Measurements from ENCODE around the gene FOXD2.

Gene FOXD2

DNA sequence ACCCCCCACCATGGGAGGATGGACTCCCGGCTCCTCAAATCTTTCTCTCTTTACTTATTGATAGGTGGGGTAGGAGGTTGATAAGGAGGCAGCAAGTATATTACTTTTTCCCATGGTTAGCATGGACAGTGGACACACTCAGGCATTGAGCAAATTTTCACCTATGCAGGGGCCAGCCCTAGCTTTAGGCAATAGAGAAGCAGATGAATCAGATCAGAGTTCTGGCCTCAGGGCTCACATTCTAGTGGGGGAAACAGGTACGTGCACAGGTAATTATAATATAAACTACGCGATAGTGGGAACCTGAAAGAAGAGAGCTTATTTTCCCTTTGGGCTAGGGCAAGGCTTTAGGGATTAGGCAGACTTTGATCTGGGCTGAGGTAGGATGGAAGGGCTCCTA lies 35.3 kb upstream of the FOXD2 start:
- H3K4me1 ChIP-seq (ENCODE audit: insufficient read depth, poor library complexity, severe bottlenecking): no peaks in the 10 kb centered on the region

DNA sequence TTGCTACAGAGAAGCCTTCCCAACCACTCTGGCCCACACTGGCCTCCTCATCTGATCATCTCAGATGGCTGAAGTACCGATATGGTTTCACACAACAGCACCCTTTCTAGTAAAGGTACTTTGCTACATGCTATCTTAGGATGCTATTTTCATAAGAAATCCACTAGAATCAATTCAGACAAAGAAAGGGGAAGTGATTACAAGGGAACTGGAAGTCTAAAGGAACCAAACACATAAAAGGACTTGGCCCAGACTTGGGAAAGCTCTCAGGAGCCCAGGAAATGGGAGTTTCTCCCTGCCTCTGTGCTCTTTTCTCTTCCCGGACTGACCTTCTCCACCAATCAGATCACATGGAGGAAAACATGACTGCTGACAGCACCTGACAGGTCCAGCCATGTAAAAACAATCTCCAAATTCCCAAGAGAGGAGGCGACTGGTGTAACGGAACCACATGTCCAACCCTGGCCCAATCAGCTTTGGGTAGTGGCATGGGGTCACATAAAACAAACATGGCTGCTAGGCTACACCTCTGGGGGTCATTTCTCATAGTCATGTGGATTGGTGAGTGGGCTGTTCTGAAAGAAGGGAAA lies 34.4 kb upstream of the FOXD2 start:
- Histone ChIP-seq H3K36me3 (ENCODE audit: low read depth) (no peaks in the 10 kb centered on the region), H3K4me3 (ENCODE audit: severe bottlenecking) (no peak overlapping the region), H3K9me3 (ENCODE audit: severe bottlenecking) (no peaks in the 10 kb centered on the region), H3K27ac (ENCODE audit: poor library complexity, severe bottlenecking) (no peak overlapping the region), H3K4me1 (ENCODE audit: insufficient read depth, poor library complexity, severe bottlenecking) (peaks cover 4% of the 10 kb centered on the region), H3K27me3 (ENCODE audit: insufficient read depth, poor library complexity, severe bottlenecking) (no peaks in the 10 kb centered on the region)
- TF ChIP-seq, protein P1, sequence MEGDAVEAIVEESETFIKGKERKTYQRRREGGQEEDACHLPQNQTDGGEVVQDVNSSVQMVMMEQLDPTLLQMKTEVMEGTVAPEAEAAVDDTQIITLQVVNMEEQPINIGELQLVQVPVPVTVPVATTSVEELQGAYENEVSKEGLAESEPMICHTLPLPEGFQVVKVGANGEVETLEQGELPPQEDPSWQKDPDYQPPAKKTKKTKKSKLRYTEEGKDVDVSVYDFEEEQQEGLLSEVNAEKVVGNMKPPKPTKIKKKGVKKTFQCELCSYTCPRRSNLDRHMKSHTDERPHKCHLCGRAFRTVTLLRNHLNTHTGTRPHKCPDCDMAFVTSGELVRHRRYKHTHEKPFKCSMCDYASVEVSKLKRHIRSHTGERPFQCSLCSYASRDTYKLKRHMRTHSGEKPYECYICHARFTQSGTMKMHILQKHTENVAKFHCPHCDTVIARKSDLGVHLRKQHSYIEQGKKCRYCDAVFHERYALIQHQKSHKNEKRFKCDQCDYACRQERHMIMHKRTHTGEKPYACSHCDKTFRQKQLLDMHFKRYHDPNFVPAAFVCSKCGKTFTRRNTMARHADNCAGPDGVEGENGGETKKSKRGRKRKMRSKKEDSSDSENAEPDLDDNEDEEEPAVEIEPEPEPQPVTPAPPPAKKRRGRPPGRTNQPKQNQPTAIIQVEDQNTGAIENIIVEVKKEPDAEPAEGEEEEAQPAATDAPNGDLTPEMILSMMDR (IDR thresholded peaks at IDR 0.05; ENCODE audit: poor library complexity, severe bottlenecking): no peak
- DNase-seq (ENCODE audit: low spot score) (no peak), ATAC-seq (ENCODE audit: low read depth) (no peak)

More for the DNA sequence above, 35.3 kb upstream of the FOXD2 start:
- DNase-seq (ENCODE audit: low spot score) (no peak), ATAC-seq (ENCODE audit: low read depth) (peak; percentile 38; the same call in 2 of the 3 replicates)
- Histone ChIP-seq H3K27ac (ENCODE audit: poor library complexity, severe bottlenecking) (no peak overlapping the region), H3K4me3 (ENCODE audit: severe bottlenecking) (no peak overlapping the region), H3K36me3 (ENCODE audit: low read depth) (no peaks in the 10 kb centered on the region), H3K9me3 (ENCODE audit: severe bottlenecking) (no peaks in the 10 kb centered on the region), H3K27me3 (ENCODE audit: insufficient read depth, poor library complexity, severe bottlenecking) (no peaks in the 10 kb centered on the region)
- TF ChIP-seq, protein P1 (IDR thresholded peaks at IDR 0.05; ENCODE audit: poor library complexity, severe bottlenecking): no peak

DNA sequence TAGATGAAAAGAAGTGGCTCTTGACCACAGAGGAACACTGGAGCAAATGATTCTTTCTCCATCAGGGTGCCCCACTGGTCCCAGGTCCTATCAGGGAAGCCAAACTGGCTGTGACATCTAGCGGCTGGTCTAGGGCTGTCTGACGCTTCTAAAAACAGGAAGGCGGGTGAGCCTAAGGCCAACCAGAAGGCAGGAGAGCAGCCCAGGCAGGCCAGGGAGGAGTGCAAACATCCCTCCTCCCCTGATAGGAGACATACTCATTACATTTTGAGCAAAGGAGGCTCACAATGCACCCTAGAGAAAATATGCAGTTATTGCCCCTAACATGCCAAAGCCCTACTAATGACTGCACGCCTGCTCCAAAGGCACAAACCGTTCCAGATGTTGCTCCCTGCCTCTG lies 32.1 kb upstream of the FOXD2 start:
- DNase-seq (ENCODE audit: low spot score) (no peak), ATAC-seq (ENCODE audit: low read depth) (no peak)

DNA sequence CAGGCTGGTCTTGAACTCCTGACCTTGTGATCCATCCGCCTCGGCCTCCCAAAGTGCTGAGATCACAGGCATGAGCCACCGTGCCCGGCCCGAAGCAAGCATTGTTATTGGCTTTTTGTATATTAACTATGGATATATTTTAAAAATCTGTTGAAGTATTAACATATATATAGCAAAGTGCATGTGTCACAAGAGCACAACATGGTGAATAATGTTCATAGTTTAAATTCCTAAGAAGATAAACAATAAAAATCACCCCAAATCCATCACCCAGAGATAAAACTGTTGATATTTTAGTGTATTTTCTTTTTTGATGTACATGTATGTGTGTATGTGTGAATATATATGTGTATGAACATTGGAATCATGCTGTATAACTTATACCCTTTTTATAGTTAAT lies 30.9 kb upstream of the FOXD2 start:
- Histone ChIP-seq H3K36me3 (ENCODE audit: low read depth) (no peaks in the 10 kb centered on the region), H3K4me1 (ENCODE audit: insufficient read depth, poor library complexity, severe bottlenecking) (peaks cover 22% of the 10 kb centered on the region), H3K27ac (ENCODE audit: poor library complexity, severe bottlenecking) (no peak overlapping the region), H3K4me3 (ENCODE audit: severe bottlenecking) (no peak overlapping the region), H3K9me3 (ENCODE audit: severe bottlenecking) (no peaks in the 10 kb centered on the region), H3K27me3 (ENCODE audit: insufficient read depth, poor library complexity, severe bottlenecking) (no peaks in the 10 kb centered on the region)
- TF ChIP-seq, protein P1 (IDR thresholded peaks at IDR 0.05; ENCODE audit: poor library complexity, severe bottlenecking): no peak
- ATAC-seq (ENCODE audit: low read depth) (no peak), DNase-seq (ENCODE audit: low spot score) (no peak)

More for the DNA sequence above, 32.1 kb upstream of the FOXD2 start:
- peaks cover 22% of the 10 kb centered on the region for H3K4me1 ChIP-seq (ENCODE audit: insufficient read depth, poor library complexity, severe bottlenecking)
- TF ChIP-seq, protein P1 (IDR thresholded peaks at IDR 0.05; ENCODE audit: poor library complexity, severe bottlenecking): no peak
- H3K4me3 ChIP-seq (ENCODE audit: severe bottlenecking): no peak overlapping the region
- H3K27me3 ChIP-seq (ENCODE audit: insufficient read depth, poor library complexity, severe bottlenecking): no peaks in the 10 kb centered on the region
- H3K36me3 ChIP-seq (ENCODE audit: low read depth): no peaks in the 10 kb centered on the region
- H3K9me3 ChIP-seq (ENCODE audit: severe bottlenecking): no peaks in the 10 kb centered on the region
- H3K27ac ChIP-seq (ENCODE audit: poor library complexity, severe bottlenecking): no peak overlapping the region

DNA sequence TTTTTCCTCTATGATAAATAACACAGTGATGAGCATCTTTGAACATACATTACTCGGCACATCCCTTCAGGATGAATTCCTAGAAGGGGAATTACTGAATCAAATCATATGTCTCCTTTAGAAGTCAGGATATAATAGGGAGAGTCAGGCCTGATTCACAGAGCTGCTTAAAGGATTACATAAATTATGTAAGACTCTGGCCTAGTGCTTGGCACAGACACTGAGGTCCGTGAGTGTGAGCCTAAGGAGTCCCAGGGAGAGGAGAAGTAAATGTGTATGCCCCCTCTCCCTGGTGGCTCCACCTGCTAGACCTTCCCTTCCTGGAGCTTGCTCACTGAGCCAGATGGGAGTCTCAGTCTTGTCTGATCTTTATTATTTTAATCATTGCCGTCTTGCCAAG lies 30.4 kb upstream of the FOXD2 start:
- H3K27me3 ChIP-seq (ENCODE audit: insufficient read depth, poor library complexity, severe bottlenecking): no peaks in the 10 kb centered on the region
- no peak for ATAC-seq (ENCODE audit: low read depth)

More for the DNA sequence above, 30.4 kb upstream of the FOXD2 start:
- Histone ChIP-seq H3K4me1 (ENCODE audit: insufficient read depth, poor library complexity, severe bottlenecking) (peaks cover 22% of the 10 kb centered on the region), H3K36me3 (ENCODE audit: low read depth) (no peaks in the 10 kb centered on the region), H3K4me3 (ENCODE audit: severe bottlenecking) (no peak overlapping the region), H3K27ac (ENCODE audit: poor library complexity, severe bottlenecking) (no peak overlapping the region), H3K9me3 (ENCODE audit: severe bottlenecking) (no peaks in the 10 kb centered on the region)
- TF ChIP-seq, protein P1 (IDR thresholded peaks at IDR 0.05; ENCODE audit: poor library complexity, severe bottlenecking): no peak
- DNase-seq (ENCODE audit: low spot score): no peak
